ENCODE results near the gene HHAT.

- TF ChIP-seq CTCF (optimal IDR thresholded peaks at IDR 0.05 in 1 of 3, IDR thresholded peaks at IDR 0.05 in 1 of 3, conservative IDR thresholded peaks at IDR 0.05 in 1 of 3; ENCODE audit: extremely low read depth in 1 of 3, insufficient read depth in 2 of 3, low read length in 3 of 3): no peak
- no peak for TF ChIP-seq EZH2 (IDR thresholded peaks at IDR 0.05; ENCODE audit: low read length)
Measured at GRCh38 chr1:210648588-210649269, 320.0 kb downstream of the HHAT start.
